Activated T-cell treated with anti-CD3 and anti-CD28 coated beads, Interleukin-2, amount 50 U/mL, for 24 hours (primary cell): ENCODE data around the gene ACBD4.

Experiments used
- DNase-seq: peaks from one replicate; pipeline ENCODE4 v3.0.0-alpha.2; 2020
- H3K27ac Mint-ChIP-seq: 2 replicates; pipeline ENCODE4 v1.8.0; 2020; ENCODE audit warnings: mild to moderate bottlenecking, mixed read lengths
- H3K27me3 Mint-ChIP-seq: 2 replicates; pipeline ENCODE4 v1.8.0; 2020; ENCODE audit warnings: mixed read lengths
- H3K36me3 Mint-ChIP-seq: 2 replicates; pipeline ENCODE4 v1.8.0; 2020; ENCODE audit warnings: low read depth, mixed read lengths
- H3K4me1 Mint-ChIP-seq: 2 replicates; pipeline ENCODE4 v1.8.0; 2020; ENCODE audit warnings: low read depth, mixed read lengths
- H3K4me3 Mint-ChIP-seq: 2 replicates; pipeline ENCODE4 v1.8.0; 2020; ENCODE audit warnings: mild to moderate bottlenecking, moderate library complexity, mixed read lengths
- H3K9me3 Mint-ChIP-seq: 2 replicates; pipeline ENCODE4 v1.8.0; 2020; ENCODE audit warnings: mixed read lengths

ACBD4 gene

DNA sequence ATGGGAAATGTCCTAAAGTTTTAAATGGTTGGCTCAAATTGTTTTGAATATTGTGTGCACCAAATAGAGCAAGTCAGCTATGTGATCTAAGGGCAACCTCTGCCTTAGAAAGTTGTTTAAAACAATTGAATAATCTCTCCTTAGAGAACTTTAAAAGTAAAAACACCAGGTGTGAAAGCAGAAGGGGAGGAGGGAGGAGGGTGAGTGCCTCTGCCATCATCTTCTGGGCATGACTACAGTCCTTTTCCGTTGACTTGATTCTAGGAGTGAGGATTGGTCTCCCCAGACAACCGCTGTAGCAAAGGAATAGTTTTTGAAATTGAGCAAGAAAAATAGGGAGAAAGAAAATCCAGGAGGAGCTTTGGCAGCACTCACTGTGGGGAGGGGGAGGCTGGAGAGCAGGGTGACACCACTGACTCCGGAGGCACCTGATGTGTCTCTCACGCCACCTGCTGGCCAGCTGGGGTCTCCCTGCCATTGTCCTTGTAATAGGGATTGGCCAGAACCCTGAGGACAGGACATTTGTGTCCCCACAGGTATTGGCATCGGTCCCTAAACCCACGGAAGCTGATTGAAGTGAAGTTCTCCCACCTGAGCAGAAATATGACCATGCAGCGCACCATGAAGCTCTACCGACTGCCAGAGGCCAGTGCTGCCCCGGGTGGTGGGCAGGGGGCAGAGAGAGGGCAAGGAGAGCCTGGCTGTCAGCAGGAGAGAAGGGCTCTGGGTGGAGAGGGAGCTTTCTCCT, 36.4 kb upstream of the ACBD4 start:
- peaks cover 87% of the 10 kb centered on the region for H3K36me3 Mint-ChIP-seq
- H3K4me1 Mint-ChIP-seq, result no peaks in the 10 kb centered on the region
- H3K27me3 Mint-ChIP-seq, result no peaks in the 10 kb centered on the region
- no peaks in the 10 kb centered on the region for H3K9me3 Mint-ChIP-seq
- DNase-seq, result peak; percentile 81
- no peak overlapping the region for H3K4me3 Mint-ChIP-seq
- no peak overlapping the region for H3K27ac Mint-ChIP-seq

DNA sequence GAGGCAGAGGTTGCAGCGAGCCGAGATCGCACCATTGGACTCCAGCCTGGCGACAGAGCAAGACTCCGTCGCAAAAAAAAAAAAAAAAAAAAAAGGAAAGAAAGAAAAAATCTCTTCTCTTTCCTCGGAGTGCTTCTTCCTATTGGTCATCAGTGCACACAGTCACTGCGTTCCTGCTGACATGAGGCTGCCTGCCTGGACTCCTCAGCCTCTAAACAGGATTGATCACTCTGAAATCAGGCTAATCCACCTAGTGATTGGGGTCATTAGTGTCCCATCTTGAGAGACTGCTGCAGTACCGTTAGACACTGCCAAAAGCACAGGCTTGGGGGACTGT, 34.0 kb upstream of the ACBD4 start:
- Mint-ChIP-seq H3K27ac (peak overlapping the region; percentile 81), H3K4me3 (no peak overlapping the region), H3K4me1 (no peaks in the 10 kb centered on the region), H3K27me3 (no peaks in the 10 kb centered on the region), H3K36me3 (peaks cover 91% of the 10 kb centered on the region), H3K9me3 (no peaks in the 10 kb centered on the region)
- DNase-seq, result no peak

DNA sequence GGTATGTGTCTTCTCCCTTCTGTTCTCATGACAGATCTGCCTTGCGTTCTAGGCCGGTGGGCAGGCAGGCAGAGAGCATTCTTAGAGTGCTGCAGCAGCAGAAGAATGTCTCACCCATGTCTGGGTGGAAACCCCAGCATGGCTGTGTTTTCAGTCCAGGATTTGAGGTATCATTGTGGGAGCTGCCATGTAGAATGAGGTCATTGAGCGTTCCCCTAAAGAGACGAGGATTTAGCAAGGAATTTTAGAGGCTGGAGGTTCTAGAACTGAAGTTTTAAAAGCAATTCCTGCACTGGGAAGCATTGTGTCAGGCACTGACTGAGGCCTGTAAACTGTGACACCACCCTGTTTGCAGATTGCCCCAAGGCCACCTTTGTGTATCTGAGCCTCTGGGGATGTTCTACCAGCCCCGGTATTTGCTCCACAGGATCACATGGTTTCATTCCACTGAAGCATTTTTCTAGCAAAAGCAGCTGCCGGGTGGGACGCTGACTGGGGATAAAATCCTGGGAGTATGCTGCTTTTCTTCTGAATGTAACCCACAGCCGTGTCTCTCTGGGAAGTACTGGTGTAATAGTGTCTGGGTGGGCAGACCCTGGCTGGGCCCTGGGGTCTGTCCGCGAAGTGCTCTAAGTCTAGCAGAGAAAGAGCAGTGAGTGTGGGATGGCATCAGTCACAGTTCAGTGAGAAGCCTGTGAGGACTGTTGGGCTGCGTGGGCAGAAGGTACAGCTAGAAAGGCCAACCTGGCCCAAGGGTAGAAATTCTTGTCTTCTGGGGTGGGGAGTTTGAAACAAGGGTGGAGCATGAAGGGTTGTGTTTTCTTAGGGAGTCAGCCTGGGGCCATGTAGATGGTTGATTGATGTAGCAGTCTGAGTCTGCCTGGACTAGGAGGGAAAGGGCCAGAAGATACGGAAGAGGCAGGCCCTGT, 33.3 kb upstream of the ACBD4 start:
- H3K36me3 Mint-ChIP-seq, result peaks cover 91% of the 10 kb centered on the region
- H3K4me1 Mint-ChIP-seq, result no peaks in the 10 kb centered on the region
- H3K27me3 Mint-ChIP-seq, result no peaks in the 10 kb centered on the region
- peak overlapping the region; percentile 81 for H3K27ac Mint-ChIP-seq
- no peaks in the 10 kb centered on the region for H3K9me3 Mint-ChIP-seq
- H3K4me3 Mint-ChIP-seq, result no peak overlapping the region
- no peak for DNase-seq

DNA sequence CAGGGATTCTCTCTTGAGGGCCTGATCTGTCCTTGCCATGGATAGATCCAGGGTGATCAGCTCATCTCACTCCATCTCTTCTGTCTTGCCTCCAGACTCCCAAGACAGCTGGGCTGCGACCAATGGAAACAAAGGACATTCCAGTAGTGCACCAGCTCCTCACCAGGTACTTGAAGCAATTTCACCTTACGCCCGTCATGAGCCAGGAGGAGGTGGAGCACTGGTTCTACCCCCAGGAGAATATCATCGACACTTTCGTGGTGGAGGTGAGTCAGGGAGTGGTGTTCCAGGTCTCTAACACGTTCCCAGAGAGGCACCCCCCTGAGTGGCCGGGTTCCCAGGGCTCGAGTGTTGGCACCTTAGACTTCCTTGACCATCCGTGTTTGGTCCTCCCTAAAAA, 32.6 kb upstream of the ACBD4 start:
- Mint-ChIP-seq H3K27ac (peak overlapping the region; percentile 33), H3K4me1 (no peaks in the 10 kb centered on the region), H3K9me3 (no peaks in the 10 kb centered on the region), H3K36me3 (peaks cover 91% of the 10 kb centered on the region), H3K27me3 (no peaks in the 10 kb centered on the region), H3K4me3 (no peak overlapping the region)
- no peak for DNase-seq

DNA sequence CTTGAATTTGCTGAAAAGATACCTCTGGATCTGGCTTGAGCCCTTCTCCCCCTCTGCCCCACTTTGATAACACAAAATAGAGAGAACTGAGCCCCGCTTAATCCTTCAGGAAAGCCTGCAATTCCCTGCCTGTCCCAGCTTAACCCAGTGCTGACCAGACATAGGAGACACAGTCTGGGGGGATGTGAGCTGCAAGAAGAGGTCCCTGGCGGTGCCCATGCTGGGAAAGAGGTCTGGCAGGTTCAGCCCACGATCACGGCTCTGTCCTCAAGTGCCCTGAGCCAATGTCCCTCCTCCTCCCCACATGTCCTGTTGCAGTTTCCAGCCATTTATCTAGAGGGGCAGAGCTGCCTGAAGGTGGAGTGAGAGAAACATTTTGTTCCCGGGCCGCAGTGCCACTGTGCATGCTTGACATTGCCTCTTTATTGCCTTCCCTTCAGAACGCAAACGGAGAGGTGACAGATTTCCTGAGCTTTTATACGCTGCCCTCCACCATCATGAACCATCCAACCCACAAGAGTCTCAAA, 32.2 kb upstream of the ACBD4 start:
- H3K27ac Mint-ChIP-seq, result peak overlapping the region; percentile 33
- DNase-seq, result no peak
- no peaks in the 10 kb centered on the region for H3K9me3 Mint-ChIP-seq
- peaks cover 91% of the 10 kb centered on the region for H3K36me3 Mint-ChIP-seq
- H3K4me3 Mint-ChIP-seq, result no peak overlapping the region
- no peaks in the 10 kb centered on the region for H3K27me3 Mint-ChIP-seq
- H3K4me1 Mint-ChIP-seq, result no peaks in the 10 kb centered on the region

DNA sequence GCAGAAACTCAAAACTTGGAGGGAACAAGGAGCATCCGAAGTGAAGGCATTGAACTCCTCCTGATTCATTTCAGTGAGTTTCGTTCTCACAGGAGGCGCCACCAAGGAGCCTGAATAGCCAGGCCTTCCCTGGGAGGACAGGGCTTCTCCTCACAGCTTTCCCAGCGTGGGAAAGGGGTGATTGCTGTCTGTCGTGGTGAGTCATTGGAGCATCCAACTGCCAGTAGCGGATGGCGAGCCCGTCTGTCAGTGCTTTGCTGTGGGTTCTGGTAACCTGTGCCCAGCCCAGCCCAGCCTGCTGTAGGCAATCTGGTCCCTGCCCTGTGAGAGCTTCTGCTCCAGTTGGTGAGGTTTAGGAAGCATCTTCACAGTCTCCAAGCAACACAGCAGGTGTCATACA, 31.5 kb upstream of the ACBD4 start:
- H3K27ac Mint-ChIP-seq, result peak overlapping the region; percentile 30
- no peaks in the 10 kb centered on the region for H3K4me1 Mint-ChIP-seq
- no peaks in the 10 kb centered on the region for H3K9me3 Mint-ChIP-seq
- no peaks in the 10 kb centered on the region for H3K27me3 Mint-ChIP-seq
- no peak overlapping the region for H3K4me3 Mint-ChIP-seq
- DNase-seq, result no peak
- H3K36me3 Mint-ChIP-seq, result peaks cover 91% of the 10 kb centered on the region

DNA sequence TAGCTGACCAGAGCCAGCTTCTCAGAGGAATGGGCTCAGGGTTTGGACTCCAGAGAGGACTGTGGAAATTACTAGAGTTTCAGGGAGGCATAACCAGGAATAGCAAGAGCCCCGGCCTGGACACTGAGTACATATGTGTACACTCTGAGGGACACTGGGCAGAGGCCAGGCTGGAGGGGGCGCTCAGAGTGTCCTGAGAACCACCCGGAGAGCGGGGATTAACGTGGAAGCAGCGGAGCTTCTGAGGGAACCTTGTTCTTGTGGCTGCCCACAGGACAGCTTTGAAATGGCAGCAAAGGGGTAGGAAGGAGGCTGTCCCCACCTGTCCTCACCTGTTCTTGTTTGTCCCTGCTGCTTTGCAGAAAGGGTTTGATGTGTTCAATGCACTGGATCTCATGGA, 31.0 kb upstream of the ACBD4 start:
- DNase-seq, result no peak
- Mint-ChIP-seq H3K4me3 (no peak overlapping the region), H3K27ac (peak overlapping the region; percentile 30), H3K9me3 (no peaks in the 10 kb centered on the region), H3K36me3 (peaks cover 89% of the 10 kb centered on the region), H3K4me1 (no peaks in the 10 kb centered on the region), H3K27me3 (no peaks in the 10 kb centered on the region)

DNA sequence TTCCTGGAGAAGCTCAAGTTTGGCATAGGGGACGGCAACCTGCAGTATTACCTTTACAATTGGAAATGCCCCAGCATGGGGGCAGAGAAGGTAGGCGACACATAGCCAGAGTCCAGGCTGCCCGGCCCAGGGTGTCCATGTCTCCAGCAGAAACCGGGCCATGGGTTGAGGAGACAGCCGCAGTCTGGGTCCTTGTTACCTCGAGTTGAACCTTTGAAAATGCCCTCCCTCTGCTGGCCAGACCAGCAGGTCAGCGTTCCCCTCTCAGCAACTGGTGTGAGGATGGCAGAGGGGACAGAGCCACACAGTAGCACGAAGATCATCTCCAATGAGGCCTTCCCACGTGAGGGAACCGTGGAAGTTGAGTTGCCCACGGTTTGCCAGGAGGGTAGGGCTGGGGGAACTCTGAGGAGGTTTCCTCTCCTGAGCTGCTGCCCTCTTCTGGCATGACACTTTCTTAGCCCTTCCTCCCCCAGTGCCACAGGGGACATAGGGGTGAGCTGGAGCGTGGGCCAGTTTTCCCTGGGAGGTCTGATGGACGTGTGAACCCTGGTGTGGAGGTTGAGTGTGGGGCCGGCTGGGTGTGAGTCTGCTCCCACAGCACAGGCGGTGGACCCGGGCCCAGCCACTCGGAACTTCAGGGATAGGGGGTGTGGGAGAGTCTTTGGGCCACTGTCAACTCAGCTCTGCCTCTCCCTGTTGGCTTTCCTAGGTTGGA, 30.4 kb upstream of the ACBD4 start:
- DNase-seq, result no peak
- Mint-ChIP-seq H3K36me3 (peaks cover 85% of the 10 kb centered on the region), H3K4me1 (no peaks in the 10 kb centered on the region), H3K27me3 (no peaks in the 10 kb centered on the region), H3K9me3 (no peaks in the 10 kb centered on the region), H3K4me3 (no peak overlapping the region), H3K27ac (no peak overlapping the region)

DNA sequence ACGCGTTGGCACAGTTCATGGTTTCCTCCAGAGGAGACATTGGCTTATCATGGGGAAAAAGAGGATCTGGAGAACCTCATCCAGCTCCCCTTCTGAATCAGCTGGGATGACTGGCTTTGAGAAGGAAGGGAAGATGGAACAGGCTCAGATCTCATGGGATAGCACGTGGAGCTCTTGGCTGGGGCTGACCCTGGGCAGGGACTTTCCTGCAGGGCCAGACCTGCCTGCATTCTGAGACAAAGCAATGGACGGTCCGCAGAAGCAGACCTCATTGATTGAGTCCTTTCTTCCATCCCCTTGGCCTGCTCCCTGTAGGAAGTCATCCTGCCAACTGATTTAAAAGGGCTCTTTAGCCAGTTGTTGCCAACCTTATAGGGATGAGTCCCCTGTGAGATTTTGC, 29.4 kb upstream of the ACBD4 start:
- Mint-ChIP-seq H3K36me3 (peaks cover 80% of the 10 kb centered on the region), H3K4me1 (no peaks in the 10 kb centered on the region), H3K9me3 (no peaks in the 10 kb centered on the region), H3K27me3 (no peaks in the 10 kb centered on the region), H3K4me3 (no peak overlapping the region), H3K27ac (no peak overlapping the region)
- DNase-seq, result no peak

DNA sequence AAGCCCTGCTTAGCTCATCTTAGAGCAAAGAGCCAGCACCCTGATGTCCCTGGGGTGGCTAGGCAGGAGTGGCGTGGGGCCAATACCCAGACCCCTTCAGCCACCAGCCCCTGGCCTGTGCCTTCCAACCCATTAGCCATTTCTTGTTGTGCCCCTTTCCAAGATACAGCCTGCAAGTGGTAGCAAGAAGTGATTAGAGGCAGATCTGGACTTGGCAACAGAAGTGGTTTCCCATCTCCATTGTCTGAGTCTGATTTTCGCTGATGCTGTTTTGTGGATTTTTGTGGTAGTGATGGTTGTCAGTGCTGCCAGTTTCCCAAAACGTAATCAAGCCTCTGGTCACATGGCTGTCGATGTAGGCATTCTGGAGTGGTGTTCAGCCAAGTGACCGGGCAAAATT, 28.9 kb upstream of the ACBD4 start:
- Mint-ChIP-seq H3K27ac (no peak overlapping the region), H3K9me3 (no peaks in the 10 kb centered on the region), H3K4me1 (no peaks in the 10 kb centered on the region), H3K4me3 (no peak overlapping the region), H3K27me3 (no peaks in the 10 kb centered on the region), H3K36me3 (peaks cover 79% of the 10 kb centered on the region)
- DNase-seq, result no peak

DNA sequence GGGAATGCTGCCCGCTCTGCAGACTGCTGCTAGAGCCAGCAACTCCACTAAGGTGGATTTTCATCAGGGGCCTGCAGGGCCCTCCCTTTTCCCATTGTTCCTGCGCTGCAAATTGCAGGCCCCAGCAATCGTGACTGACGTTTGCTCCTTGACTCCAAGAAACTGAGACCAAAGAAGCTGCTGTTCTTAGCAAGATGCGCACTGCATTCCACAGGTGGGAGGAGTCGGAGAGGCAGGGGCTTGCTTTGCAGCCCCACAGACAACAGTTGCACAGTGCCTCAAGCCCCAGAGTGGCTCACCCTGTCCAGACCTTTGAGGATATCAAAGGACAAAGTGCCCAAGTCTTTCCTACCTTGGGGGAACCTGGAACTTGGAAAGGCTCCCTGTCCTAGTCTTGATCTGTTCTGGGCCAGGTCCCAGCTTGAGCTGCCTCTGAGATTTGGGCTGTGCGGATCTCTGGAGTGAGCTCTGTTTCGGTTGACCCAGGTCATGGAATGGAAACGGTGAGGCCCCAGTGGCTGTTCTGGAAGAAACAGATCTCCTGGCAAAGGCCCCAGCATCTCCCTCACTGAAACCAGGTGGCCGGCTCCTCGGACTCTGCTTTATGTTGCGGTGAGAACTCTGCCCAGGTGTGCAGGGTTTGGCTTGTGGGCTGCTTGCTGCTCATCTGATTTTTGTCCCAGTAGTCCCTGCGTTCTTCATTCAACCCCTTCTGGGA, 28.0 kb upstream of the ACBD4 start:
- no peaks in the 10 kb centered on the region for H3K4me1 Mint-ChIP-seq
- H3K27ac Mint-ChIP-seq, result no peak overlapping the region
- peaks cover 70% of the 10 kb centered on the region for H3K36me3 Mint-ChIP-seq
- DNase-seq, result no peak
- H3K9me3 Mint-ChIP-seq, result no peaks in the 10 kb centered on the region
- no peak overlapping the region for H3K4me3 Mint-ChIP-seq
- H3K27me3 Mint-ChIP-seq, result no peaks in the 10 kb centered on the region

DNA sequence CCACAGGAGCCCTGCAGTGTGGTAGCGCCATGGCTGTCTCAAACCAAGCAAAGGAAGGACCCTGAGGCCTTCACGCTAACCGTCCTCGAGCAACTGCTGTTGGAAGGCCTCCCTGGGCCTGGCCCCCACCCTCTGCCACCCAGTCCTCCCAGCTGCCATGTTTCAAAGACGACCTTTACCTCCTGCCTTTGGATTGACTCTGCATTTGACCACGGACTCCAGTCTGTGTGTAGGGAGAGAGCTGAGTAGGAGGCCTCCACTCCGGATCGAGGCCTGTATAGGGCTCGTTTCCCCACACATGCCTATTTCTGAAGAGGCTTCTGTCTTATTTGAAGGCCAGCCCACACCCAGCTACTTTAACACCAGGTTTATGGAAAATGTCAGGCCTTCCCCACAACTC, 27.4 kb upstream of the ACBD4 start:
- DNase-seq, result no peak
- no peaks in the 10 kb centered on the region for H3K4me1 Mint-ChIP-seq
- H3K36me3 Mint-ChIP-seq, result peaks cover 64% of the 10 kb centered on the region
- no peaks in the 10 kb centered on the region for H3K27me3 Mint-ChIP-seq
- H3K4me3 Mint-ChIP-seq, result no peak overlapping the region
- H3K27ac Mint-ChIP-seq, result no peak overlapping the region
- no peaks in the 10 kb centered on the region for H3K9me3 Mint-ChIP-seq

DNA sequence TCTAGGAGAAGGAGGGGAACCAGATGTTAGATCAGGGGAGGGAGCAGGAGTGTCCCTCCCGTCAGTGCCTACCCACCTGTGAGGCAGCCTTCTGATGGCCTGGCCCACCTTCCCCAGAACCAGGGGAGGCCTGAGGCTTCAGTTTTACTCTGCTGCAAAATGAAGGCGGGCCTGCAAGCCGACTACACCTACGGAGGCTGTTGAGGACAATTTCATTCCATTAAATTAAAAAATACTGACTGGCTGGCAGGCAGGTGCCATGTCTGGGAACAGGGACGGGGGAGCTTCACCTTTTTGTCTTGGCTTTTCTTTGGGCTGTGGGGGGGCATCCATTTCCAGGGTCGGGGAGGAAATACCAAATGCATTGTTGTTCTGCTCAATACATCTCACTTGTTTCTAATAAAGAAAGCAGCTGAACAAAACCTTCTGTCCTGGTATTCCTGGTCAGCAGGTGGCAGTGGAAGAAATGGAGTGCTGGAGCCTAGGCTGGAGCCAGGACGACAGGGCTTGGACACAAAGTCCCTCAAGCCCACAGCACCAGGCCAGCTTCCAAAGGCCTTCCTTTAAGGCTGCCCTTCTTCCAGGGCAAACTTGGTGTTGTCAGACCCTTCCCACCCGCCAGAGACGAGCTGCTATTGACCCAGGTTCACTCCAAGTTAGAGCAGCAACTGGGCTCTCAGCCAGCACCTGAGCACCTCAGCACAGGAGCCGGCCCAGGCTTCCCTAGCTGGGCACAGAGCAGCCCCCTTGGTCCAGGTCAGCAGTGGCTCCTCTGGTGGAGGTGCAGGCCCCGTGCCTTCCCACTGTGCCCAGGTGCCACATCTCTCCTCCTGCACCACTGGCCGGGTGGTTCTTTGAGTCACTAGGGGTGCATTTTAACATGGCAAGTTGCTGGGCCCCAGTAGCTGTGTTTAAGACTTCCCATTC, 26.6 kb upstream of the ACBD4 start:
- H3K36me3 Mint-ChIP-seq, result peaks cover 56% of the 10 kb centered on the region
- H3K27me3 Mint-ChIP-seq, result no peaks in the 10 kb centered on the region
- H3K4me1 Mint-ChIP-seq, result no peaks in the 10 kb centered on the region
- H3K27ac Mint-ChIP-seq, result peak overlapping the region; percentile 7
- no peak overlapping the region for H3K4me3 Mint-ChIP-seq
- no peaks in the 10 kb centered on the region for H3K9me3 Mint-ChIP-seq
- DNase-seq, result no peak
